Esophagus squamous epithelium (tissue), 5 donors: ENCODE results near the gene BMPR1B. TPM values are rescaled to one million over a fixed set of nuclear protein-coding genes. Genes with fewer than 3 reads are reported as not detected.

ENCODE experiments used
- DNase-seq: peaks from one replicate; lab custom pipeline; 2025; lab: John Stamatoyannopoulos, UW
- H3K27ac ChIP-seq, 4 donors: fragments of 200-600 bp; sonication (generic); one replicate each; pipeline ENCODE4 v1.5.1; 2016 to 2019; ENCODE audit warnings: mild to moderate bottlenecking in 1 of 4
- H3K27me3 ChIP-seq, 4 donors: fragments of 200-600 bp; sonication (generic); 1 replicate in 3 of 4; 2 replicates in 1 of 4; pipeline versions ENCODE4 v1.5.1 to v1.6.0; 2017 to 2021; ENCODE audit warnings: antibody characterized with exemption in 1 of 4
- H3K36me3 ChIP-seq, 3 donors: fragments of 200-600 bp; sonication (generic); one replicate each; pipeline ENCODE4 v1.5.1; 2016 to 2019
- H3K4me1 ChIP-seq, 3 donors: fragments of 200-600 bp; sonication (generic); one replicate each; pipeline ENCODE4 v1.5.1; 2017 to 2019
- H3K4me3 ChIP-seq, 4 donors: fragments of 200-600 bp; sonication (generic); 1 replicate in 3 of 4; 2 replicates in 1 of 4; pipeline ENCODE4 v1.5.1; 2016 to 2019; ENCODE audit warnings: mild to moderate bottlenecking in 2 of 4, moderate library complexity in 1 of 4
- H3K9me3 ChIP-seq, 3 donors: fragments of 200-600 bp; sonication (generic); one replicate each; pipeline ENCODE4 v1.5.1; 2016 to 2019
- POLR2A ChIP-seq, 4 donors: fragments of 450-650 bp; IDR thresholded peaks; one replicate each; pipeline ENCODE4 v1.6.1; 2017; ENCODE audit warnings: antibody characterized with exemption in 4 of 4, mild to moderate bottlenecking in 4 of 4, moderate library complexity in 3 of 4
- WGBS, 2 donors: methylation state at CpG; one replicate each; pipeline ENCODE4 v1.1.5; 2018; 5-methylcytosine and 5-hydroxymethylcytosine counted together
- intact Hi-C: fragments of 100-400 bp; cut with DNase I; formaldehyde crosslinking; loops from one replicate; pipeline ENCODE4 v1.15.0; 2022
- total RNA-seq, 4 donors: library from RNA; depleted of rRNA; stranded (reverse); fragments of >200 nt; gene quantifications; one replicate each; pipeline ENCODE4 v1.1.0, GENCODE V29; 2016
- TF ChIP-seq, protein P1 (sequence below), 6 experiments: fragments of 450-650 bp in 4 of 6; fragments of 200-600 bp in 2 of 6; sonication (generic) in 2 of 6; IDR thresholded peaks; one replicate each; pipeline ENCODE4 v1.5.1; 2016 to 2019; ENCODE audit warnings: antibody characterized with exemption in 6 of 6, mild to moderate bottlenecking in 4 of 6, moderate library complexity in 4 of 6
- donor health status: DM: yes; HTN: yes; CAD: no.

Gene BMPR1B
- total RNA-seq, 4 donors from 2014 or later: 0.09 to 0.66 (median 0.38) TPM; not detected in 1

GRCh38 chr4:95114521-95114920 is 356.8 kb downstream of the BMPR1B start:
- DNase-seq: no peak
- H3K27me3 ChIP-seq: no peaks in the 10 kb centered on the region
- no peaks in the 10 kb centered on the region for H3K9me3 ChIP-seq
- intact Hi-C loops: no loop called here
- no peak overlapping the region for H3K27ac ChIP-seq
- TF ChIP-seq, protein P1, sequence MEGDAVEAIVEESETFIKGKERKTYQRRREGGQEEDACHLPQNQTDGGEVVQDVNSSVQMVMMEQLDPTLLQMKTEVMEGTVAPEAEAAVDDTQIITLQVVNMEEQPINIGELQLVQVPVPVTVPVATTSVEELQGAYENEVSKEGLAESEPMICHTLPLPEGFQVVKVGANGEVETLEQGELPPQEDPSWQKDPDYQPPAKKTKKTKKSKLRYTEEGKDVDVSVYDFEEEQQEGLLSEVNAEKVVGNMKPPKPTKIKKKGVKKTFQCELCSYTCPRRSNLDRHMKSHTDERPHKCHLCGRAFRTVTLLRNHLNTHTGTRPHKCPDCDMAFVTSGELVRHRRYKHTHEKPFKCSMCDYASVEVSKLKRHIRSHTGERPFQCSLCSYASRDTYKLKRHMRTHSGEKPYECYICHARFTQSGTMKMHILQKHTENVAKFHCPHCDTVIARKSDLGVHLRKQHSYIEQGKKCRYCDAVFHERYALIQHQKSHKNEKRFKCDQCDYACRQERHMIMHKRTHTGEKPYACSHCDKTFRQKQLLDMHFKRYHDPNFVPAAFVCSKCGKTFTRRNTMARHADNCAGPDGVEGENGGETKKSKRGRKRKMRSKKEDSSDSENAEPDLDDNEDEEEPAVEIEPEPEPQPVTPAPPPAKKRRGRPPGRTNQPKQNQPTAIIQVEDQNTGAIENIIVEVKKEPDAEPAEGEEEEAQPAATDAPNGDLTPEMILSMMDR (IDR thresholded peaks at IDR 0.05): no peak
- no peak for TF ChIP-seq POLR2A (IDR thresholded peaks at IDR 0.05)
- no peaks in the 10 kb centered on the region for H3K36me3 ChIP-seq
- H3K4me3 ChIP-seq: no peak overlapping the region
- H3K4me1 ChIP-seq: no peaks in the 10 kb centered on the region
- WGBS, 2 donors: 72 to 74% methylated on average over 3 of the region's 3 CpGs

GRCh38 chr4:95118497-95118896 is 360.7 kb downstream of the BMPR1B start:
- Histone ChIP-seq H3K4me3 (no peak overlapping the region), H3K27ac (no peak overlapping the region), H3K36me3 (no peaks in the 10 kb centered on the region), H3K27me3 (no peaks in the 10 kb centered on the region), H3K9me3 (no peaks in the 10 kb centered on the region), H3K4me1 (no peaks in the 10 kb centered on the region)
- intact Hi-C loops: no loop called here
- DNase-seq: no peak
- WGBS, 2 donors: 57 to 65% methylated on average over 5 to 6 of the region's 6 CpGs
- no peak for TF ChIP-seq POLR2A (IDR thresholded peaks at IDR 0.05)
- TF ChIP-seq, protein P1 (IDR thresholded peaks at IDR 0.05): no peak

DNA sequence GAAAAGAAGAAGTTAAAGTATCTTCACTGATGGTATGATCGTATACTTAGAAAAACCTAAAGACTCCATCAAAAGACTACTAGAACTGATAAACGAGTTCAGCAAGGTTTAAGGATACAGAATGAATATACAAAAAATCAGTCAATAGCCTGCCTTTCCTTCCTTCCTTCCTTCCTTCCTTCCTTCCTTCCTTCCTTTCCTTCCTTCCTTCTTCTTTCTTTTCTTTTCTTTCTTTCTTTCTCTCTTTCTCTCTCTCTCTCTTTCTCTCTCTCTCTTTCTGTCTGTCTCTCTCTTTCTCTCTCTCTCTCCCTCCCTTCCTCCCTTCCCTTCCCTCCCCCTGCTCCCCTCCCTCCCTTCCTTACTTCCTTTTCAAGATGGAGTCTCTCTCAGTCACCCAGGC is 362.7 kb downstream of the BMPR1B start:
- no peak overlapping the region for H3K27ac ChIP-seq
- H3K36me3 ChIP-seq: no peaks in the 10 kb centered on the region
- no peaks in the 10 kb centered on the region for H3K9me3 ChIP-seq
- intact Hi-C loops: no loop called here
- WGBS, 2 donors: 77 to 79% methylated on average over 2 of the region's 2 CpGs
- no peak for DNase-seq
- no peak for TF ChIP-seq POLR2A (IDR thresholded peaks at IDR 0.05)
- TF ChIP-seq, protein P1 (IDR thresholded peaks at IDR 0.05): no peak
- no peak overlapping the region for H3K4me3 ChIP-seq
- no peaks in the 10 kb centered on the region for H3K4me1 ChIP-seq
- no peaks in the 10 kb centered on the region for H3K27me3 ChIP-seq

GRCh38 chr4:95122001-95122400 is 364.2 kb downstream of the BMPR1B start:
- no peak overlapping the region for H3K4me3 ChIP-seq
- no peak overlapping the region for H3K27ac ChIP-seq
- no peak for DNase-seq
- 67% methylated on average over 9 of the region's 9 CpGs for WGBS, 2 donors
- H3K27me3 ChIP-seq: no peaks in the 10 kb centered on the region
- intact Hi-C loops: no loop called here
- TF ChIP-seq, protein P1 (IDR thresholded peaks at IDR 0.05): no peak
- no peak for TF ChIP-seq POLR2A (IDR thresholded peaks at IDR 0.05)
- no peaks in the 10 kb centered on the region for H3K9me3 ChIP-seq
- no peaks in the 10 kb centered on the region for H3K4me1 ChIP-seq
- no peaks in the 10 kb centered on the region for H3K36me3 ChIP-seq

GRCh38 chr4:95124906-95125504 is 367.2 kb downstream of the BMPR1B start:
- TF ChIP-seq, protein P1 (IDR thresholded peaks at IDR 0.05): peak in 5 of 6 experiments; percentile 11 to 55 (median 15)
- TF ChIP-seq POLR2A (IDR thresholded peaks at IDR 0.05): no peak
- 50 to 61% methylated on average over 4 of the region's 4 CpGs for WGBS, 2 donors
- H3K4me3 ChIP-seq: no peak overlapping the region
- no peak for DNase-seq
- no peaks in the 10 kb centered on the region for H3K36me3 ChIP-seq
- no peak overlapping the region for H3K27ac ChIP-seq
- H3K4me1 ChIP-seq: peaks cover 0 to 3% (median 0%) of the 10 kb centered on the region in 3 donors
- intact Hi-C loops: no loop called here
- no peaks in the 10 kb centered on the region for H3K9me3 ChIP-seq
- H3K27me3 ChIP-seq: no peaks in the 10 kb centered on the region
